Brain microvascular endothelial cell (primary cell): ENCODE data around the gene ENTPD8.
A peak's percentile ranks its signal among the peaks of the same experiment; 100 is the strongest.

Experiments used
- DNase-seq: peaks from one replicate; pipeline ENCODE4 v3.0.0-alpha.2; 2020
- H3K27ac ChIP-seq: fragments of 250-450 bp; sonication (Bioruptor Pico); 2 replicates; pipeline ENCODE4 v1.5.1; 2020; ENCODE audit warnings: mild to moderate bottlenecking, moderate library complexity
- H3K27me3 ChIP-seq: fragments of 250-450 bp; sonication (Bioruptor Pico); replicated peaks from 2 replicates; pipeline ENCODE4 v1.5.1; 2020; ENCODE audit warnings: mild to moderate bottlenecking
- H3K36me3 ChIP-seq: fragments of 250-450 bp; sonication (Bioruptor Pico); replicated peaks from 2 replicates; pipeline ENCODE4 v1.5.1; 2020; ENCODE audit warnings: mild to moderate bottlenecking
- H3K4me3 ChIP-seq: 2 replicates; pipeline ENCODE4 v1.5.1; 2011; ENCODE audit warnings: low read depth, mild to moderate bottlenecking, control low read depth, low read length, moderate library complexity
- CTCF ChIP-seq: IDR thresholded peaks from 2 replicates; pipeline ENCODE4 v1.5.1; 2011; ENCODE audit warnings: low read depth, mild to moderate bottlenecking, moderate library complexity, low read length, control low read depth, inconsistent platforms; ENCODE audit errors: missing control alignments
- in situ Hi-C: cut with HindIII; loops from 2 replicates; pipeline ENCODE4 v1.10.0; 2017; ENCODE audit warnings: low sequenced_read_pairs, low pct_ligation_motif_present

The ENTPD8 gene

GRCh38 chr9:137397675-137398423 lies 43.3 kb downstream of the ENTPD8 start:
- no peaks in the 10 kb centered on the region for H3K27me3 ChIP-seq
- H3K27ac ChIP-seq, result no peak overlapping the region
- in situ Hi-C loops, result no loop called here
- H3K4me3 ChIP-seq, result no peak overlapping the region
- H3K36me3 ChIP-seq, result no peaks in the 10 kb centered on the region
- TF ChIP-seq CTCF, result no peak
- no peak for DNase-seq

- no peak for TF ChIP-seq CTCF
- no peaks in the 10 kb centered on the region for H3K36me3 ChIP-seq
- in situ Hi-C loops, result no loop called here
These were observed 44.4 kb downstream of the ENTPD8 start for GRCh38 chr9:137396634-137397367.

GRCh38 chr9:137396227-137396626 lies 44.9 kb downstream of the ENTPD8 start:
- H3K27ac ChIP-seq, result peak overlapping the region; percentile 42
- no peaks in the 10 kb centered on the region for H3K36me3 ChIP-seq
- in situ Hi-C loops, result no loop called here
- no peak overlapping the region for H3K4me3 ChIP-seq
- TF ChIP-seq CTCF, result no peak
- no peaks in the 10 kb centered on the region for H3K27me3 ChIP-seq
- peak; percentile 96 for DNase-seq

More at GRCh38 chr9:137396634-137397367, 44.4 kb downstream of the ENTPD8 start:
- DNase-seq, result no peak
- Histone ChIP-seq H3K27ac (peak overlapping the region; percentile 42), H3K4me3 (no peak overlapping the region), H3K27me3 (no peaks in the 10 kb centered on the region)

- in situ Hi-C loops, result no loop called here
- no peak for DNase-seq
- Histone ChIP-seq H3K27me3 (no peaks in the 10 kb centered on the region), H3K4me3 (no peak overlapping the region), H3K36me3 (no peaks in the 10 kb centered on the region), H3K27ac (peak overlapping the region; percentile 42)
- TF ChIP-seq CTCF, result no peak
These were observed 45.5 kb downstream of the ENTPD8 start for GRCh38 chr9:137395666-137396010.

- in situ Hi-C loops, result no loop called here
- TF ChIP-seq CTCF, result no peak
- Histone ChIP-seq H3K27ac (no peak overlapping the region), H3K27me3 (no peaks in the 10 kb centered on the region), H3K4me3 (no peak overlapping the region), H3K36me3 (no peaks in the 10 kb centered on the region)
- DNase-seq, result no peak
These were observed 46.1 kb downstream of the ENTPD8 start for GRCh38 chr9:137394866-137395665.
